ENCODE results near the gene LARP4.

LARP4 gene

DNA sequence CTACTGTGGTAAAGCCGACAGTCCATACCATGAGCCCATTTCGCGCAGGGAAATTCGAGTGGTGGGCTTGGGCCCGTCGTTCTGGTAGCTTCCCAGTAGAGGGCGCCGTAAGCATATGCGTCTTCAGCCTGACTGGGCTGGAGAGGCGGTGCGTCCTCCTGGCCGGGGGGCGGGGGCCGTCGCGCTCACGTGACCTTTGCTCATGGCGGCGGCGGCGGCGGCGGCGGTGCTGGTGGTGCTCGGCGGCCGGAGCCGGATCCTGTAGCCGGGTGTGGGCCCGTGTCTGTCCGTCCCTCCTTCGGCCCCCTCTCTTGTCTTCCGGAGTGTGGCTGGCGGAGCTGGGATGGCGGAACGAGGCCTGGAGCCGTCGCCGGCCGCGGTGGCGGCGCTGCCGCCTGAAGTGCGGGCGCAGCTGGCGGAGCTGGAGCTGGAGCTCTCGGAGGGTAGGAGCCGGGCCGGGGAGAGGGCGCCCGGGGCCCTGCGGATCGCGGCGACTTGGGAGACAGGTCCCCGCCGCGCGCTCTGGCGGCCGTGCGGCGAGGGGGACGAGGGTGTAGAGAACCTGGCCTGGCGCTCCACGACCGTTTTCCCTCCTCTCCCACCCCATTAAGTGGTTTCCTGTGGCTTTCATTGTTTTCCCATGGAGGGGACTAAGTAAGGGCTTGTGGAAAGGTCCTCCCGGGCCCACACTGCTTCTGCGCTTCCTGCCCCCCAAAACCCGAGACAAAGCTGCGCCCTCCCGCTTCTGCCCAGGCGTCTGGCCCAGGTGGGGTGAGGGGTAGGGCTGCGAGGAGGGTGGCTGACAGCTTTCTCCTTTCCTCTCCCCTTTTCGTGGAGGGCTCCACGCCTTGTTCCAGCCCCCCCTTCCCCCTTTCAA is 104.4 kb downstream of the LARP4 start, which contains the start of gene DIP2B:
Gene DIP2B, plus strand, starts transcription at position 188 of the 877 bp plus-strand sequence. Its CDS starts 156 bp downstream, at position 344.
- peaks cover 20% of the 10 kb centered on the region; the same call in 1 of the 2 replicates for H4K20me1 ChIP-seq (ENCODE audit: control insufficient read depth, insufficient read depth, low read depth, low read length)
- H3F3A ChIP-seq (ENCODE audit: control insufficient read depth, insufficient read depth), result peaks cover 5% of the 10 kb centered on the region; the same call in 1 of the 2 replicates
- peak within 1 kb of the TSS; percentile 79 for H3K4me3 ChIP-seq (ENCODE audit: low read length)
- H3K4me2 ChIP-seq (ENCODE audit: low read length), result peak within 1 kb of the TSS; percentile 84
- TF ChIP-seq, protein P1, sequence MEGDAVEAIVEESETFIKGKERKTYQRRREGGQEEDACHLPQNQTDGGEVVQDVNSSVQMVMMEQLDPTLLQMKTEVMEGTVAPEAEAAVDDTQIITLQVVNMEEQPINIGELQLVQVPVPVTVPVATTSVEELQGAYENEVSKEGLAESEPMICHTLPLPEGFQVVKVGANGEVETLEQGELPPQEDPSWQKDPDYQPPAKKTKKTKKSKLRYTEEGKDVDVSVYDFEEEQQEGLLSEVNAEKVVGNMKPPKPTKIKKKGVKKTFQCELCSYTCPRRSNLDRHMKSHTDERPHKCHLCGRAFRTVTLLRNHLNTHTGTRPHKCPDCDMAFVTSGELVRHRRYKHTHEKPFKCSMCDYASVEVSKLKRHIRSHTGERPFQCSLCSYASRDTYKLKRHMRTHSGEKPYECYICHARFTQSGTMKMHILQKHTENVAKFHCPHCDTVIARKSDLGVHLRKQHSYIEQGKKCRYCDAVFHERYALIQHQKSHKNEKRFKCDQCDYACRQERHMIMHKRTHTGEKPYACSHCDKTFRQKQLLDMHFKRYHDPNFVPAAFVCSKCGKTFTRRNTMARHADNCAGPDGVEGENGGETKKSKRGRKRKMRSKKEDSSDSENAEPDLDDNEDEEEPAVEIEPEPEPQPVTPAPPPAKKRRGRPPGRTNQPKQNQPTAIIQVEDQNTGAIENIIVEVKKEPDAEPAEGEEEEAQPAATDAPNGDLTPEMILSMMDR (IDR thresholded peaks at IDR 0.05; ENCODE audit: low read depth, low read length, poor library complexity, severe bottlenecking), result peak; percentile 75
- no peak for TF ChIP-seq EZH2phosphoT487 (IDR thresholded peaks at IDR 0.05; ENCODE audit: borderline replicate concordance, low read length)
- no peaks in the 10 kb centered on the region for H3K9me2 ChIP-seq (replicated peaks; ENCODE audit: control insufficient read depth, low read length)
- peaks cover 47% of the 10 kb centered on the region for H3K79me2 ChIP-seq (ENCODE audit: control insufficient read depth, low read length)
- H3K36me3 ChIP-seq (ENCODE audit: control insufficient read depth, low read length), result no peaks in the 10 kb centered on the region
- peaks cover 20% of the 10 kb centered on the region for H3K4me1 ChIP-seq (ENCODE audit: control insufficient read depth, low read length)
- H3K27ac ChIP-seq (ENCODE audit: low read depth, low read length), result peak within 1 kb of the TSS; percentile 13; the same call in 1 of the 2 replicates
- H3K27me3 ChIP-seq (ENCODE audit: control insufficient read depth, low read length), result no peaks in the 10 kb centered on the region
- no peaks in the 10 kb centered on the region for H3K9me3 ChIP-seq (ENCODE audit: control insufficient read depth, insufficient read depth, low read length)

DNA sequence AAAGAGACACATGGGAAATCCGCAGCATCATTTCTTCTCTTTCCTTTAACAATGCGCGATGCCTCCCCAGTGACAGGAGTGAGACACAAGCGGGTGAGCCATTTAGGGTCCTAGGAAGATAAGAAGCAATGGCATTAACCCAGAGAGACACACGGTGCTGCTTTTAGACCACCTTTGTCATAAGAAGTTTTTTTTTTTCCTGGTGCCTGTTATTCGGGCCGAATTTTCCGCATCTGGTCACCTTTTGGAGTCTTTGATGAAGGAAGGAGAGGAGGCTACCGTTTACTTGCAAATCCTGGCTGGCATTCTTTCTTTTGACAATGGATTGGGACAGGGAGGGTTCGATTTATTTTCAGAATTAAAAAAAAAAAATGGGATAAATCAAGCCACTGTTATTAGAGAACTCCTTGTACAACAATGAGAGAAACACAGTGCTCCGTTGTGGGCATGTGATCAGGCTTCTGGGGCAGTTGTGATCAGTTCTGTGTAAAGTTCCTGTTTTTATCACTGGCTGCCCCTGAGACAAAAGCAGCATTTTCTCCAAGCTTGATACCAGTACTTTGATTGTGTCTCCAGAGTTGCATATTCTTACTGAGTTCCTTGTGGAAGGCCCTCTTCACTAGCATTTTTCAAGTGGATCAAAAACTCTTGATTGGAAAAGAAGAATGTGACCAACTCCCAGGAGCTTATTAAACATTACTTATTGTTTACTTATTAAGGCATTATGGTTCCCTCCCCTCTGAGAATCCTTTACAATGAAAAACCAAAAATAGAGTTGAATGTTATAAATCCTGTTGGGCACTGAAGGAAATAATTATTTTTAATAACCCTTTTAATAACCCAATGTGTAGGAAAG is 105.2 kb downstream of the LARP4 start:
- peaks cover 20% of the 10 kb centered on the region for H3K4me1 ChIP-seq (ENCODE audit: control insufficient read depth, low read length)
- H3F3A ChIP-seq (ENCODE audit: control insufficient read depth, insufficient read depth), result peaks cover 5% of the 10 kb centered on the region; the same call in 1 of the 2 replicates
- H3K9me3 ChIP-seq (ENCODE audit: control insufficient read depth, insufficient read depth, low read length), result no peaks in the 10 kb centered on the region
- no peaks in the 10 kb centered on the region for H3K9me2 ChIP-seq (replicated peaks; ENCODE audit: control insufficient read depth, low read length)
- TF ChIP-seq, protein P1 (IDR thresholded peaks at IDR 0.05; ENCODE audit: low read depth, low read length, poor library complexity, severe bottlenecking), result no peak
- TF ChIP-seq EZH2phosphoT487 (IDR thresholded peaks at IDR 0.05; ENCODE audit: borderline replicate concordance, low read length), result no peak
- peaks cover 52% of the 10 kb centered on the region for H3K79me2 ChIP-seq (ENCODE audit: control insufficient read depth, low read length)
- H3K27me3 ChIP-seq (ENCODE audit: control insufficient read depth, low read length), result no peaks in the 10 kb centered on the region
- no peaks in the 10 kb centered on the region for H3K36me3 ChIP-seq (ENCODE audit: control insufficient read depth, low read length)
- H3K4me2 ChIP-seq (ENCODE audit: low read length), result peak overlapping the region; percentile 84
- H3K4me3 ChIP-seq (ENCODE audit: low read length), result peak overlapping the region; percentile 79
- H4K20me1 ChIP-seq (ENCODE audit: control insufficient read depth, insufficient read depth, low read depth, low read length), result peaks cover 20% of the 10 kb centered on the region; the same call in 1 of the 2 replicates
- no peak overlapping the region for H3K27ac ChIP-seq (ENCODE audit: low read depth, low read length)

DNA sequence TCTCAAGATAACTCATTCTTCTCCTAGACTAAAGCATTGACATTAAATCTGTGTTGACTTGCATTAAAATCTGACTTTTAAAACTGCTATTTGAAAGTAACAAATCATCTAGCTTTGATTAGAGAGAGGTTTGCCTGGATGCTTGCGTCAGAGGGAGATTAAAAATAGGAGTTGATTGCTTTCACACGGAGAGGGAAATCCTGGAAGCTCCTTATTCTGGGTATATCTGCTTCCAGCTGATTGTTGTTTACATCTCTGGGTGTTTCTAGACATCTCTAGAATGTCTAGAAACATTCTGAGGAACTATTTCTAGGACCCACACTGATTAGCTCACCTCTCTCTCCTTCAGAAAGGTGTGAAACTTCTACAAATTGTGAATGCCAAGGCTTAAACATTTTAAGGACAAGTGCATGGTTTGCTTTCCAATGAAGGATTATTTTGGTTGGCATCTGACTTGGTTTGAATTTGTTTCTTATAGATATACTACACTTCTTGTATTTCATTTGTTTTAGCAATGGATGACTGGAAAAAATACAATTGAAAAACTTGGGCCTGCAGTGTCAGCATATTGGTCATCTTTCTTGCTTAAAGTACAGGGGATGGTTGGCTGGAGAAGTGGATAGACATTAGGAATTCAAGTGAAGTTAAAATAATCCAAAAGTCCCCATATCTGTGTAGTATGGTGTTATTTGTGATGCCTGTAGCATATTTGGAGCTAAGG is 106.2 kb downstream of the LARP4 start:
- H4K20me1 ChIP-seq (ENCODE audit: control insufficient read depth, insufficient read depth, low read depth, low read length), result peaks cover 20% of the 10 kb centered on the region; the same call in 1 of the 2 replicates
- H3K27ac ChIP-seq (ENCODE audit: low read depth, low read length), result no peak overlapping the region

More for the DNA sequence above, 106.2 kb downstream of the LARP4 start:
- TF ChIP-seq EZH2phosphoT487 (IDR thresholded peaks at IDR 0.05; ENCODE audit: borderline replicate concordance, low read length), result no peak
- TF ChIP-seq, protein P1 (IDR thresholded peaks at IDR 0.05; ENCODE audit: low read depth, low read length, poor library complexity, severe bottlenecking), result no peak
- H3K27me3 ChIP-seq (ENCODE audit: control insufficient read depth, low read length), result no peaks in the 10 kb centered on the region
- H3K9me3 ChIP-seq (ENCODE audit: control insufficient read depth, insufficient read depth, low read length), result no peaks in the 10 kb centered on the region
- H3F3A ChIP-seq (ENCODE audit: control insufficient read depth, insufficient read depth), result peaks cover 5% of the 10 kb centered on the region; the same call in 1 of the 2 replicates
- H3K4me2 ChIP-seq (ENCODE audit: low read length), result peak overlapping the region; percentile 84
- H3K4me3 ChIP-seq (ENCODE audit: low read length), result peak overlapping the region; percentile 79
- no peaks in the 10 kb centered on the region for H3K9me2 ChIP-seq (replicated peaks; ENCODE audit: control insufficient read depth, low read length)
- peaks cover 52% of the 10 kb centered on the region for H3K79me2 ChIP-seq (ENCODE audit: control insufficient read depth, low read length)
- peaks cover 20% of the 10 kb centered on the region for H3K4me1 ChIP-seq (ENCODE audit: control insufficient read depth, low read length)
- H3K36me3 ChIP-seq (ENCODE audit: control insufficient read depth, low read length), result no peaks in the 10 kb centered on the region

Measured in DOHH2 (cell line).